Ascending aorta (tissue), 2 donors: Measurements from ENCODE around the gene CPA2. TPM values are rescaled to one million over a fixed set of nuclear protein-coding genes. Genes with fewer than 3 reads are reported as not detected.

Source experiments
- DNase-seq, 2 donors: peaks; one replicate each; pipeline ENCODE4 v3.0.0-alpha.2; 2019; ENCODE audit warnings: low spot score in 2 of 2
- H3K27ac ChIP-seq, 2 donors: fragments of 200-600 bp; sonication (generic); one replicate each; pipeline ENCODE4 v1.5.1; 2016 to 2017; ENCODE audit warnings: mild to moderate bottlenecking in 1 of 2
- H3K27me3 ChIP-seq: fragments of 200-600 bp; sonication (generic); one replicate; pipeline ENCODE4 v1.5.1; 2017
- H3K36me3 ChIP-seq, 2 donors: fragments of 200-600 bp; sonication (generic); one replicate each; pipeline ENCODE4 v1.5.1; 2016
- H3K4me1 ChIP-seq, 2 donors: fragments of 200-600 bp; sonication (generic); one replicate each; pipeline ENCODE4 v1.5.1; 2016 to 2017; ENCODE audit warnings: mild to moderate bottlenecking in 1 of 2
- H3K4me3 ChIP-seq, 2 donors: fragments of 200-600 bp; sonication (generic); one replicate each; pipeline ENCODE4 v1.5.1; 2016 to 2017; ENCODE audit warnings: mild to moderate bottlenecking in 1 of 2
- H3K9me3 ChIP-seq, 2 donors: fragments of 200-600 bp; sonication (generic); one replicate each; pipeline ENCODE4 v1.5.1; 2016
- CTCF ChIP-seq, 3 experiments: fragments of 200-600 bp in 2 of 3; fragments of 450-650 bp in 1 of 3; sonication (generic) in 2 of 3; IDR thresholded peaks; one replicate each; pipeline ENCODE4 v1.5.1; 2016 to 2019; ENCODE audit warnings: antibody characterized with exemption in 3 of 3, mild to moderate bottlenecking in 1 of 3, moderate library complexity in 1 of 3
- intact Hi-C: fragments of 100-400 bp; cut with DNase I; formaldehyde crosslinking; loops from one replicate; pipeline ENCODE4 v1.15.1; 2023
- total RNA-seq: library from RNA; depleted of rRNA; stranded (reverse); fragments of >200 nt; gene quantifications from one replicate; pipeline ENCODE4 v1.1.0, GENCODE V29; 2016

Gene CPA2
- total RNA-seq, 1 donor from 2014 or later = not detected

- no peak overlapping the region for H3K27ac ChIP-seq
- H3K4me3 ChIP-seq = no peak overlapping the region
- intact Hi-C loops = no loop called here
- no peaks in the 10 kb centered on the region for H3K27me3 ChIP-seq
- no peak for TF ChIP-seq CTCF (IDR thresholded peaks at IDR 0.05)
- H3K36me3 ChIP-seq = no peaks in the 10 kb centered on the region
- no peak for DNase-seq
- H3K4me1 ChIP-seq = no peaks in the 10 kb centered on the region
- no peaks in the 10 kb centered on the region for H3K9me3 ChIP-seq
Measured at GRCh38 chr7:130333832-130334231, 67.2 kb downstream of the CPA2 start.

GRCh38 chr7:130334274-130334673 is 67.6 kb downstream of the CPA2 start:
- no peak for TF ChIP-seq CTCF (IDR thresholded peaks at IDR 0.05)
- no peaks in the 10 kb centered on the region for H3K36me3 ChIP-seq
- H3K9me3 ChIP-seq = no peaks in the 10 kb centered on the region
- no peaks in the 10 kb centered on the region for H3K4me1 ChIP-seq
- intact Hi-C loops = no loop called here
- H3K27me3 ChIP-seq = no peaks in the 10 kb centered on the region
- no peak for DNase-seq
- no peak overlapping the region for H3K4me3 ChIP-seq
- H3K27ac ChIP-seq = no peak overlapping the region

GRCh38 chr7:130337410-130337971 is 70.8 kb downstream of the CPA2 start:
- TF ChIP-seq CTCF (IDR thresholded peaks at IDR 0.05) = no peak
- no peaks in the 10 kb centered on the region for H3K27me3 ChIP-seq
- no peaks in the 10 kb centered on the region for H3K9me3 ChIP-seq
- no peak overlapping the region for H3K27ac ChIP-seq
- intact Hi-C loops = no loop called here
- H3K4me1 ChIP-seq = no peaks in the 10 kb centered on the region
- no peak for DNase-seq
- H3K4me3 ChIP-seq = no peak overlapping the region
- no peaks in the 10 kb centered on the region for H3K36me3 ChIP-seq

GRCh38 chr7:130338233-130338632 is 71.6 kb downstream of the CPA2 start:
- Histone ChIP-seq H3K27ac (no peak overlapping the region), H3K4me1 (no peaks in the 10 kb centered on the region), H3K9me3 (no peaks in the 10 kb centered on the region), H3K36me3 (no peaks in the 10 kb centered on the region), H3K4me3 (no peak overlapping the region), H3K27me3 (no peaks in the 10 kb centered on the region)
- DNase-seq = no peak
- intact Hi-C loops = no loop called here
- TF ChIP-seq CTCF (IDR thresholded peaks at IDR 0.05) = no peak

Other genes starting within 250 kb of the CPA2 start
- 16.8 TPM for gene ZC3HC1, start 215.5 kb upstream of the CPA2 start, total RNA-seq
- 13.0 TPM for gene KLHDC10, start 196.3 kb upstream of the CPA2 start, total RNA-seq
- 5.3 TPM for gene TMEM209, start 61.5 kb upstream of the CPA2 start, total RNA-seq
- gene SSMEM1, start 59.0 kb upstream of the CPA2 start, total RNA-seq = not detected
- not detected for gene CPA4, start 26.3 kb downstream of the CPA2 start, total RNA-seq
- gene CPA5, start 78.0 kb downstream of the CPA2 start, total RNA-seq = not detected
- gene CPA1, start 113.6 kb downstream of the CPA2 start, total RNA-seq = not detected
- 4.3 TPM for gene CEP41, start 174.2 kb downstream of the CPA2 start, total RNA-seq
- gene MEST, start 225.2 kb downstream of the CPA2 start, total RNA-seq = 6.9 TPM